ENCODE results near the gene UBA6. TPM values are rescaled to one million over a fixed set of nuclear protein-coding genes. Genes with fewer than 3 reads are reported as not detected.

Gene UBA6
- total RNA-seq, 1 donor from 2014 or later: 85.7 TPM

DNA sequence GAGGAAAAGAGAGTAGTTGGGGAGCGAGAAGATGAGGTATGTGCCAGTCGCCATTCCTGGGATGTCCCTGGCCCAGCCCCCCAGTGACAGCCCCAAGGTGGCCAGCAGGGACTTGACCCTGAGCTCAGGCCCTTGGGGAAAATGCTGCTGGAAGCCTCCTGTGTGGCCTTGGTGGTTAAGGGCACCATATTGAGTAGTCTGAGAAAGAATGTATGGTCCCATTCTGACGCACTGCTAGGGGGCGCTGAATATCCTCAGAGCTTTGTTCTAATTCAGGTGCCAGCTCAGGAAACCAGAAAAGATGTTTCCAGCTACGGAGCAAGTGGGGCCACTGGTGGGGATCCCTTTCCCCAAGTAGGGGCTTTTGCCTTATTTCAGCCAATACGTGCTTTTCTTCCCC, 14.0 kb upstream of the UBA6 start:
- TF ChIP-seq, protein P1, sequence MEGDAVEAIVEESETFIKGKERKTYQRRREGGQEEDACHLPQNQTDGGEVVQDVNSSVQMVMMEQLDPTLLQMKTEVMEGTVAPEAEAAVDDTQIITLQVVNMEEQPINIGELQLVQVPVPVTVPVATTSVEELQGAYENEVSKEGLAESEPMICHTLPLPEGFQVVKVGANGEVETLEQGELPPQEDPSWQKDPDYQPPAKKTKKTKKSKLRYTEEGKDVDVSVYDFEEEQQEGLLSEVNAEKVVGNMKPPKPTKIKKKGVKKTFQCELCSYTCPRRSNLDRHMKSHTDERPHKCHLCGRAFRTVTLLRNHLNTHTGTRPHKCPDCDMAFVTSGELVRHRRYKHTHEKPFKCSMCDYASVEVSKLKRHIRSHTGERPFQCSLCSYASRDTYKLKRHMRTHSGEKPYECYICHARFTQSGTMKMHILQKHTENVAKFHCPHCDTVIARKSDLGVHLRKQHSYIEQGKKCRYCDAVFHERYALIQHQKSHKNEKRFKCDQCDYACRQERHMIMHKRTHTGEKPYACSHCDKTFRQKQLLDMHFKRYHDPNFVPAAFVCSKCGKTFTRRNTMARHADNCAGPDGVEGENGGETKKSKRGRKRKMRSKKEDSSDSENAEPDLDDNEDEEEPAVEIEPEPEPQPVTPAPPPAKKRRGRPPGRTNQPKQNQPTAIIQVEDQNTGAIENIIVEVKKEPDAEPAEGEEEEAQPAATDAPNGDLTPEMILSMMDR (IDR thresholded peaks at IDR 0.05; ENCODE audit: partially characterized antibody, unreplicated experiment): no peak
- Mint-ChIP-seq H3K9me3 (ENCODE audit: unreplicated experiment) (peaks cover 2% of the 10 kb centered on the region), H3K4me1 (ENCODE audit: low read depth, unreplicated experiment) (peaks cover 2% of the 10 kb centered on the region), H3K36me3 (ENCODE audit: unreplicated experiment) (no peaks in the 10 kb centered on the region), H3K4me3 (ENCODE audit: unreplicated experiment) (no peak overlapping the region), H3K27me3 (ENCODE audit: unreplicated experiment) (no peaks in the 10 kb centered on the region), H3K27ac (ENCODE audit: unreplicated experiment) (no peak overlapping the region)
- no peak for DNase-seq

DNA sequence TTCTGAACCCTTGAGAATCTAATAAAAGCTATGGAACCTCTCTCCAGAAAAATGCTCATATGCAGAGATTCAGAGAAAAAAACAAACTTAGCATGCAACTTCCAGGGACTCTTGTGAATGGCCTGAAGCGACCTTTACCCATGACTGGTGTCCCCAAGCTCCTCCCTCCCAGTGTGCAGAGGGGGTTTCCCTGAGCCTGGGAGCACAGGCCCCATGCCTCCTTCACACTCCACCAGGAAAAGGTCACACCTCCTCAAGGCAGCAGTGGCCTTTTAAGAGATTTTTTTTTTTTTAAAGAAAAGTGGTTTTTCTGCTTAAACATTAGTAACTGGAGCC, 13.3 kb upstream of the UBA6 start:
- no peak overlapping the region for H3K4me3 Mint-ChIP-seq (ENCODE audit: unreplicated experiment)
- no peak for DNase-seq
- no peaks in the 10 kb centered on the region for H3K27me3 Mint-ChIP-seq (ENCODE audit: unreplicated experiment)
- no peaks in the 10 kb centered on the region for H3K36me3 Mint-ChIP-seq (ENCODE audit: unreplicated experiment)
- H3K4me1 Mint-ChIP-seq (ENCODE audit: low read depth, unreplicated experiment): peaks cover 2% of the 10 kb centered on the region
- H3K9me3 Mint-ChIP-seq (ENCODE audit: unreplicated experiment): peaks cover 2% of the 10 kb centered on the region
- H3K27ac Mint-ChIP-seq (ENCODE audit: unreplicated experiment): no peak overlapping the region
- TF ChIP-seq, protein P1 (IDR thresholded peaks at IDR 0.05; ENCODE audit: partially characterized antibody, unreplicated experiment): no peak

DNA sequence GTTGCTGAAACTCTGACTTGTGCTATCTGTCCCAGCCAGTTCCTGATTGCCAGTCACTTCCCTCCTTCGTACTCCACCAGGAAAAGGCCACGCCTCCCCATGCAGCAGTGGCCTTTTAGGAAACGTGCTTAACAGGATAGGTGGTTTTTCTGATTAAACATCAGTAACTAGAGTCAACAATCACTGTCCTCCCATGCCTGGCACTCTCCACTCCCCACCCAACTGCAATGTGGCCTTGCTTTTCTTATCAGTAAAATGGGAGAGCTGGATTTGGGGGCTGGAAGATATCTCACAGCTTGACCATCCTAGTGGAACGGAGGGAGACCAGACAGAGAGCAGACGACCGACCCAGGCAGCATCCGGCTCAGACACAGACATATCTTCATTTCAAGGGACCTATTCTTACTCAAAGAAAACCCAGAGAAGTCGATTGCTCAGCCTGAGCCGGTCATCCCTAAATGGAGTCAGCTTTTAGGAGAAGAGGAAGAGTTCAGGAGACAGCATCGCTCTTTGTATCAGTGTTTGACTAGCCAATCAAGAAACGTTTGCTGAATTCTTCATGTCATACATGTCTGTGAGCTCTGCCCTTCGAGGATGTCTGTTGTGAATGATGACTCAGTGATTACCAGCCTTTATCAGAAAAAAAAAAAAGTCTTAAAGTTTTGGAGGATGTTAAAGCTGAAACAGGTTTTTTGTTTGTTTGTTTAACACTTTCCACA, 12.7 kb upstream of the UBA6 start:
- H3K4me3 Mint-ChIP-seq (ENCODE audit: unreplicated experiment): no peak overlapping the region
- DNase-seq: no peak
- no peak overlapping the region for H3K27ac Mint-ChIP-seq (ENCODE audit: unreplicated experiment)
- H3K4me1 Mint-ChIP-seq (ENCODE audit: low read depth, unreplicated experiment): peaks cover 2% of the 10 kb centered on the region
- no peaks in the 10 kb centered on the region for H3K27me3 Mint-ChIP-seq (ENCODE audit: unreplicated experiment)
- H3K36me3 Mint-ChIP-seq (ENCODE audit: unreplicated experiment): no peaks in the 10 kb centered on the region
- TF ChIP-seq, protein P1 (IDR thresholded peaks at IDR 0.05; ENCODE audit: partially characterized antibody, unreplicated experiment): no peak
- peaks cover 2% of the 10 kb centered on the region for H3K9me3 Mint-ChIP-seq (ENCODE audit: unreplicated experiment)

DNA sequence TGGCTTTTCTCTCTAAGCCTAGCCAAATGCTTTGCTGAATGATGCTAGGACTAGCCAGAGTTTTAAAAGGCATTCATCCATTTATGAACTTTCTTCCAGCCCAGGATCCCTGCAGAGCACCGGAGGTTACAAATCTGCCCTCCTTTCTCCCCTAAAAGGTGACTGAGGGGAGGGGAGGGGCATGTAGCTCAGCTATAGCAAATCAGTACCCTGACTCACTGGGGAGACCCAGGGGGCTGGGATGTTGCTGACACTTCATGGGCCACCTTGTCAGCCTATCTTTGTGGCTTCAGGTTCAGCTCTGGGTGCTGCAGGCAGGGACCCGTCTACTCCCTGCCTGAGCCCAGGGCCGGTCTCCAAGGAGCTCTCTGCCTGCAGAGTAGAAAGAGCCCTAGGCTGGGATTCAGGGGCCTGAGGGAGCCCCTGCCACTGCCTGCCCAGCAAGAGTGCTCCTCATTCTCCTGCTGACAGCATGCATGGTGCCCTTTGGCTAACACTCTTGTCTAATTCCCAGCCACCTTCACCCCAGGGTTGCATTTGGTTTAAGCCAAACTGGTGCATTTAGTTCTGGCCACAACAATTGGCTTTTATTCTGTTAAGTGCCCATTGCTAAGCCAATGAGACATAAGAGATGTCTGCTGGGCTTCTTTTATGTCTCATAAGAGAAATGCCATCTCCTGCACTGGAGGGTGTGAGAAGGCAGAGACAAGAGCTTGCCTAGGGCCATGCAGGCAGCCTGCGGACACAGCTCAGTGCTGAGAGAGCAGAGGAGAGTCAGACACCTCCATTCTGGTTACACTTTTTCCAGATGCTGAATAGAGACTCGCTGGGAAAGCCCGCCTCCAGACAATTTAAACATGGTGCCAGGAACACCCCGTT, 11.9 kb upstream of the UBA6 start:
- Mint-ChIP-seq H3K4me1 (ENCODE audit: low read depth, unreplicated experiment) (peaks cover 2% of the 10 kb centered on the region), H3K9me3 (ENCODE audit: unreplicated experiment) (peaks cover 2% of the 10 kb centered on the region), H3K4me3 (ENCODE audit: unreplicated experiment) (no peak overlapping the region), H3K27ac (ENCODE audit: unreplicated experiment) (no peak overlapping the region), H3K36me3 (ENCODE audit: unreplicated experiment) (no peaks in the 10 kb centered on the region), H3K27me3 (ENCODE audit: unreplicated experiment) (peaks cover 2% of the 10 kb centered on the region)
- TF ChIP-seq, protein P1 (IDR thresholded peaks at IDR 0.05; ENCODE audit: partially characterized antibody, unreplicated experiment): no peak
- DNase-seq: no peak

Measured in glutamatergic neuron (in vitro differentiated cells).